ENCODE measurements around the gene THSD7A. TPM values are rescaled to one million over a fixed set of nuclear protein-coding genes. Genes with fewer than 3 reads are reported as not detected.

Gene THSD7A
- total RNA-seq, 1 experiment from 2014 or later: 0.68 TPM

- Mint-ChIP-seq H3K9me3 (no peaks in the 10 kb centered on the region), H3K4me1 (no peaks in the 10 kb centered on the region), H3K27ac (no peak overlapping the region), H3K27me3 (ENCODE audit: low read depth) (no peaks in the 10 kb centered on the region), H3K4me3 (no peak overlapping the region), H3K36me3 (no peaks in the 10 kb centered on the region)
- CTCF ChIA-PET: no interaction called here
- POLR2A ChIA-PET: no interaction called here
- TF ChIP-seq AR (CRISPR knock-in tag; IDR thresholded peaks at IDR 0.05) (no peak), MLX (CRISPR knock-in tag; IDR thresholded peaks at IDR 0.05) (no peak), RORB (CRISPR knock-in tag; IDR thresholded peaks at IDR 0.05) (no peak), FOXJ3 (CRISPR knock-in tag; IDR thresholded peaks at IDR 0.05; ENCODE audit: borderline replicate concordance) (no peak), ZNF532 (CRISPR knock-in tag; IDR thresholded peaks at IDR 0.05; ENCODE audit: borderline replicate concordance) (no peak), NR1H2 (CRISPR knock-in tag; IDR thresholded peaks at IDR 0.05) (no peak), ZNF396 (CRISPR knock-in tag; IDR thresholded peaks at IDR 0.05; ENCODE audit: borderline replicate concordance) (no peak), TEAD4 (CRISPR knock-in tag; IDR thresholded peaks at IDR 0.05) (no peak), MXD4 (CRISPR knock-in tag; IDR thresholded peaks at IDR 0.05; ENCODE audit: borderline replicate concordance) (no peak), CBFB (CRISPR knock-in tag; IDR thresholded peaks at IDR 0.05; ENCODE audit: low read depth) (no peak), ZBTB21 (CRISPR knock-in tag; IDR thresholded peaks at IDR 0.05; ENCODE audit: borderline replicate concordance) (no peak), CDX4 (CRISPR knock-in tag; IDR thresholded peaks at IDR 0.05; ENCODE audit: borderline replicate concordance) (no peak), PREB (CRISPR knock-in tag; IDR thresholded peaks at IDR 0.05; ENCODE audit: borderline replicate concordance) (no peak), ZNF219 (CRISPR knock-in tag; IDR thresholded peaks at IDR 0.05; ENCODE audit: borderline replicate concordance) (no peak)
- DNase-seq (ENCODE audit: low spot score) (no peak), ATAC-seq (no peak)
These were observed 71.6 kb downstream of the THSD7A start for GRCh38 chr7:11760372-11760771.

GRCh38 chr7:11758627-11759111 lies 73.3 kb downstream of the THSD7A start:
- H3K36me3 Mint-ChIP-seq: no peaks in the 10 kb centered on the region
- ChIA-PET CTCF (interaction anchor here (0.8 kb wide), 1 partner anchor 10 kb away, joined by 3 read pairs; no protein-coding TSS in a partner anchor), POLR2A (no interaction called here)
- no peaks in the 10 kb centered on the region for H3K9me3 Mint-ChIP-seq
- H3K27ac Mint-ChIP-seq: no peak overlapping the region
- ATAC-seq: no peak
- no peaks in the 10 kb centered on the region for H3K27me3 Mint-ChIP-seq (ENCODE audit: low read depth)
- no peak overlapping the region for H3K4me3 Mint-ChIP-seq
- DNase-seq (ENCODE audit: low spot score): no peak
- H3K4me1 Mint-ChIP-seq: no peaks in the 10 kb centered on the region
- no peak for TF ChIP-seq AR (CRISPR knock-in tag; IDR thresholded peaks at IDR 0.05)
- TF ChIP-seq ZSCAN18 (CRISPR knock-in tag; IDR thresholded peaks at IDR 0.05): no peak
- no peak for TF ChIP-seq ATF3 (CRISPR knock-in tag; conservative IDR thresholded peaks at IDR 0.05)
- TF ChIP-seq CDX4 (CRISPR knock-in tag; IDR thresholded peaks at IDR 0.05; ENCODE audit: borderline replicate concordance): no peak
- no peak for TF ChIP-seq SOX15 (CRISPR knock-in tag; IDR thresholded peaks at IDR 0.05)
- no peak for TF ChIP-seq CBFB (CRISPR knock-in tag; IDR thresholded peaks at IDR 0.05; ENCODE audit: low read depth)
- TF ChIP-seq MAX (CRISPR knock-in tag; IDR thresholded peaks at IDR 0.05): no peak
